HL-60 (cell line): ENCODE data around the gene TXNDC12.

Experiments used
- CTCF ChIP-seq: IDR thresholded peaks from one replicate; pipeline ENCODE4 v1.5.1; 2011; ENCODE audit warnings: low read length, control low read depth, inconsistent platforms; ENCODE audit not compliant: insufficient read depth
- GABPA ChIP-seq: IDR thresholded peaks from 2 replicates; pipeline ENCODE4 v1.6.1; 2012; ENCODE audit warnings: low read depth
- POLR2AphosphoS5 ChIP-seq: IDR thresholded peaks from 2 replicates; pipeline ENCODE4 v1.6.1; 2012; ENCODE audit warnings: low read depth
- SPI1 ChIP-seq: IDR thresholded peaks from 2 replicates; pipeline ENCODE4 v1.6.1; 2012; ENCODE audit warnings: low read depth, mild to moderate bottlenecking, borderline replicate concordance
- TF ChIP-seq, protein P1 (sequence below): IDR thresholded peaks from 2 replicates; pipeline ENCODE4 v1.6.1; 2012; ENCODE audit warnings: low read depth; ENCODE audit not compliant: insufficient replicate concordance

- TF ChIP-seq POLR2AphosphoS5 (no peak), GABPA (no peak), CTCF (no peak), SPI1 (no peak)
- TF ChIP-seq, protein P1, sequence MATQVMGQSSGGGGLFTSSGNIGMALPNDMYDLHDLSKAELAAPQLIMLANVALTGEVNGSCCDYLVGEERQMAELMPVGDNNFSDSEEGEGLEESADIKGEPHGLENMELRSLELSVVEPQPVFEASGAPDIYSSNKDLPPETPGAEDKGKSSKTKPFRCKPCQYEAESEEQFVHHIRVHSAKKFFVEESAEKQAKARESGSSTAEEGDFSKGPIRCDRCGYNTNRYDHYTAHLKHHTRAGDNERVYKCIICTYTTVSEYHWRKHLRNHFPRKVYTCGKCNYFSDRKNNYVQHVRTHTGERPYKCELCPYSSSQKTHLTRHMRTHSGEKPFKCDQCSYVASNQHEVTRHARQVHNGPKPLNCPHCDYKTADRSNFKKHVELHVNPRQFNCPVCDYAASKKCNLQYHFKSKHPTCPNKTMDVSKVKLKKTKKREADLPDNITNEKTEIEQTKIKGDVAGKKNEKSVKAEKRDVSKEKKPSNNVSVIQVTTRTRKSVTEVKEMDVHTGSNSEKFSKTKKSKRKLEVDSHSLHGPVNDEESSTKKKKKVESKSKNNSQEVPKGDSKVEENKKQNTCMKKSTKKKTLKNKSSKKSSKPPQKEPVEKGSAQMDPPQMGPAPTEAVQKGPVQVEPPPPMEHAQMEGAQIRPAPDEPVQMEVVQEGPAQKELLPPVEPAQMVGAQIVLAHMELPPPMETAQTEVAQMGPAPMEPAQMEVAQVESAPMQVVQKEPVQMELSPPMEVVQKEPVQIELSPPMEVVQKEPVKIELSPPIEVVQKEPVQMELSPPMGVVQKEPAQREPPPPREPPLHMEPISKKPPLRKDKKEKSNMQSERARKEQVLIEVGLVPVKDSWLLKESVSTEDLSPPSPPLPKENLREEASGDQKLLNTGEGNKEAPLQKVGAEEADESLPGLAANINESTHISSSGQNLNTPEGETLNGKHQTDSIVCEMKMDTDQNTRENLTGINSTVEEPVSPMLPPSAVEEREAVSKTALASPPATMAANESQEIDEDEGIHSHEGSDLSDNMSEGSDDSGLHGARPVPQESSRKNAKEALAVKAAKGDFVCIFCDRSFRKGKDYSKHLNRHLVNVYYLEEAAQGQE: no peak
These were observed 17.1 kb downstream of the TXNDC12 start for GRCh38 chr1:52037909-52038308.
